ENCODE measurements around the gene EXOC3.

DNA sequence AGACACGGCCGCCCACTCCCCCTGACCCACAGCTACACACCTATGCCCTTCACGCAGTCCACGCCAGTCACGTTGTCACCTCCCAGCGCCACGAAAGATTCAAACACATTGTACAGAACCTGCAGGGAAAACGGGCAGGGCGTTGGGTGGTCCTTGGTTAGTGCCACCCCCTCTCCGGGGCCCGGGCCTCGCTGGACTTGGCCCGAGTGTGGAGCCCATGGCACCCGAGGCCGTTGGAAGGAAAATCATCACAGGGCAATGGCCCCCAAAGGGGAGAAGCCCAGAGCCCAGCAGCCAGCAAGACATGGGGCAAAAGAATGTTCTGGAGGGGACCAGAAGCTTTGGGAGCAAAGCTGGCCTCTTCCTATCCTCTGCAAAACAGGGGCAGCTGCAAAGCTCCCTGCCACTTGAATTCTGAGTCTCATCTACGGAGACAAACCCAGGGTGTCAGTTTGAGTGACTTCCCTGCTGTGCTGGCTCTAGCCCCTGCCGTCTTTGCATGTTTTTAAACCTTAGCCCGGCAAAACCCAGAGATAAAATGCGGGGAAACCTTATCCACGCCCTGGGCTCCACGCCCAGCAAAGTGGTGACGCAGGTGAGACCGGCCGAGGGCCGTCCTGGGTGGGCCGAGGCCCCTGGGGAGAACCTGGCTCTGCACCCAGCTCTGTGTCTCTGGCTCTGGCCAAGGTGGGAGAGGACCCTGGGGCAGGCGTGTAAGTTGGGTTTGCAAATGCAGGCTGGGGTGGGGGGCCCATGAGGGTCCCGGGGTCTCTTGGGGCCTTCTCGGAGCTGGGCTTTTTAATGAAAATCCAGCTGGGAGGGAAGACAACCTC lies 42.4 kb downstream of the EXOC3 start:
- no peak for TF ChIP-seq TCF12 (IDR thresholded peaks at IDR 0.05; ENCODE audit: low read depth, low read length)
- TF ChIP-seq, protein P1, sequence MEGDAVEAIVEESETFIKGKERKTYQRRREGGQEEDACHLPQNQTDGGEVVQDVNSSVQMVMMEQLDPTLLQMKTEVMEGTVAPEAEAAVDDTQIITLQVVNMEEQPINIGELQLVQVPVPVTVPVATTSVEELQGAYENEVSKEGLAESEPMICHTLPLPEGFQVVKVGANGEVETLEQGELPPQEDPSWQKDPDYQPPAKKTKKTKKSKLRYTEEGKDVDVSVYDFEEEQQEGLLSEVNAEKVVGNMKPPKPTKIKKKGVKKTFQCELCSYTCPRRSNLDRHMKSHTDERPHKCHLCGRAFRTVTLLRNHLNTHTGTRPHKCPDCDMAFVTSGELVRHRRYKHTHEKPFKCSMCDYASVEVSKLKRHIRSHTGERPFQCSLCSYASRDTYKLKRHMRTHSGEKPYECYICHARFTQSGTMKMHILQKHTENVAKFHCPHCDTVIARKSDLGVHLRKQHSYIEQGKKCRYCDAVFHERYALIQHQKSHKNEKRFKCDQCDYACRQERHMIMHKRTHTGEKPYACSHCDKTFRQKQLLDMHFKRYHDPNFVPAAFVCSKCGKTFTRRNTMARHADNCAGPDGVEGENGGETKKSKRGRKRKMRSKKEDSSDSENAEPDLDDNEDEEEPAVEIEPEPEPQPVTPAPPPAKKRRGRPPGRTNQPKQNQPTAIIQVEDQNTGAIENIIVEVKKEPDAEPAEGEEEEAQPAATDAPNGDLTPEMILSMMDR (IDR thresholded peaks at IDR 0.05 in 2 of 3, conservative IDR thresholded peaks at IDR 0.05 in 1 of 3; ENCODE audit: control insufficient read depth in 2 of 3, extremely low read depth in 1 of 3, insufficient read depth in 1 of 3, low read depth in 3 of 3, low read length in 3 of 3): no peak
- TF ChIP-seq EZH2 (IDR thresholded peaks at IDR 0.05; ENCODE audit: borderline replicate concordance, control insufficient read depth, low read depth, low read length): no peak
- TF ChIP-seq RCOR1 (conservative IDR thresholded peaks at IDR 0.05; ENCODE audit: low read depth, low read length): no peak
- TF ChIP-seq CHD2 (IDR thresholded peaks at IDR 0.05; ENCODE audit: borderline replicate concordance, low read depth, low read length): no peak
- TF ChIP-seq, protein P2, sequence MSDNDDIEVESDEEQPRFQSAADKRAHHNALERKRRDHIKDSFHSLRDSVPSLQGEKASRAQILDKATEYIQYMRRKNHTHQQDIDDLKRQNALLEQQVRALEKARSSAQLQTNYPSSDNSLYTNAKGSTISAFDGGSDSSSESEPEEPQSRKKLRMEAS (IDR thresholded peaks at IDR 0.05; ENCODE audit: low read depth, low read length): no peak
- TF ChIP-seq MXI1 (IDR thresholded peaks at IDR 0.05; ENCODE audit: low read depth, low read length): no peak
- TF ChIP-seq EGR1 (IDR thresholded peaks at IDR 0.05; ENCODE audit: borderline replicate concordance in 1 of 2, low read depth in 2 of 2, low read length in 2 of 2): no peak
- TF ChIP-seq, protein P3, sequence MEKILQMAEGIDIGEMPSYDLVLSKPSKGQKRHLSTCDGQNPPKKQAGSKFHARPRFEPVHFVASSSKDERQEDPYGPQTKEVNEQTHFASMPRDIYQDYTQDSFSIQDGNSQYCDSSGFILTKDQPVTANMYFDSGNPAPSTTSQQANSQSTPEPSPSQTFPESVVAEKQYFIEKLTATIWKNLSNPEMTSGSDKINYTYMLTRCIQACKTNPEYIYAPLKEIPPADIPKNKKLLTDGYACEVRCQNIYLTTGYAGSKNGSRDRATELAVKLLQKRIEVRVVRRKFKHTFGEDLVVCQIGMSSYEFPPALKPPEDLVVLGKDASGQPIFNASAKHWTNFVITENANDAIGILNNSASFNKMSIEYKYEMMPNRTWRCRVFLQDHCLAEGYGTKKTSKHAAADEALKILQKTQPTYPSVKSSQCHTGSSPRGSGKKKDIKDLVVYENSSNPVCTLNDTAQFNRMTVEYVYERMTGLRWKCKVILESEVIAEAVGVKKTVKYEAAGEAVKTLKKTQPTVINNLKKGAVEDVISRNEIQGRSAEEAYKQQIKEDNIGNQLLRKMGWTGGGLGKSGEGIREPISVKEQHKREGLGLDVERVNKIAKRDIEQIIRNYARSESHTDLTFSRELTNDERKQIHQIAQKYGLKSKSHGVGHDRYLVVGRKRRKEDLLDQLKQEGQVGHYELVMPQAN (conservative IDR thresholded peaks at IDR 0.05): no peak
